RWPE2 (cell line): Measurements from ENCODE around the gene SOCS7.

Experiments
- ATAC-seq: fragments of 200-7000 bp; cut with Tn5 transposase; 3 replicates; pipeline ENCODE4 v1.9.1; 2021; ENCODE audit warnings: low read depth
- DNase-seq: peaks from one replicate; pipeline ENCODE4 v3.0.0-alpha.2; 2020; ENCODE audit warnings: low spot score
- H3K27ac ChIP-seq: fragments of 450-650 bp; 2 replicates; pipeline ENCODE4 v1.5.1; 2017; ENCODE audit warnings: mild to moderate bottlenecking; ENCODE audit not compliant: poor library complexity, severe bottlenecking
- H3K27me3 ChIP-seq: fragments of 250-450 bp; sonication (Bioruptor Pico); 2 replicates; pipeline ENCODE4 v1.5.1; 2021; ENCODE audit warnings: mild to moderate bottlenecking, moderate library complexity; ENCODE audit not compliant: insufficient read depth, poor library complexity, severe bottlenecking
- H3K36me3 ChIP-seq: fragments of 250-450 bp; sonication (Bioruptor Pico); 2 replicates; pipeline ENCODE4 v1.5.1; 2020; ENCODE audit warnings: low read depth, mild to moderate bottlenecking, moderate library complexity
- H3K4me1 ChIP-seq: fragments of 250-450 bp; sonication (Bioruptor Pico); 2 replicates; pipeline ENCODE4 v1.5.1; 2021; ENCODE audit warnings: mild to moderate bottlenecking, moderate library complexity; ENCODE audit not compliant: insufficient read depth, poor library complexity, severe bottlenecking
- H3K4me3 ChIP-seq: fragments of 250-450 bp; sonication (Bioruptor Pico); 2 replicates; pipeline ENCODE4 v1.5.1; 2021; ENCODE audit warnings: mild to moderate bottlenecking, moderate library complexity; ENCODE audit not compliant: severe bottlenecking
- H3K9me3 ChIP-seq: fragments of 250-450 bp; sonication (Bioruptor Pico); 2 replicates; pipeline ENCODE4 v1.5.1; 2021; ENCODE audit warnings: mild to moderate bottlenecking, moderate library complexity; ENCODE audit not compliant: severe bottlenecking
- TF ChIP-seq, protein P1 (sequence below): fragments of 450-650 bp; IDR thresholded peaks from one replicate; pipeline ENCODE4 v1.5.1; 2017; ENCODE audit warnings: mild to moderate bottlenecking, moderate library complexity; ENCODE audit not compliant: poor library complexity, severe bottlenecking

The SOCS7 gene

GRCh38 chr17:38400286-38400685, 48.6 kb downstream of the SOCS7 start:
- Histone ChIP-seq H3K36me3 (peaks cover 14% of the 10 kb centered on the region), H3K4me3 (no peak overlapping the region)
- ATAC-seq: no peak

GRCh38 chr17:38401459-38401858, 49.8 kb downstream of the SOCS7 start:
- Histone ChIP-seq H3K27ac (no peak overlapping the region), H3K36me3 (peaks cover 5% of the 10 kb centered on the region), H3K27me3 (no peaks in the 10 kb centered on the region), H3K4me3 (no peak overlapping the region), H3K9me3 (no peaks in the 10 kb centered on the region), H3K4me1 (no peaks in the 10 kb centered on the region)
- TF ChIP-seq, protein P1, sequence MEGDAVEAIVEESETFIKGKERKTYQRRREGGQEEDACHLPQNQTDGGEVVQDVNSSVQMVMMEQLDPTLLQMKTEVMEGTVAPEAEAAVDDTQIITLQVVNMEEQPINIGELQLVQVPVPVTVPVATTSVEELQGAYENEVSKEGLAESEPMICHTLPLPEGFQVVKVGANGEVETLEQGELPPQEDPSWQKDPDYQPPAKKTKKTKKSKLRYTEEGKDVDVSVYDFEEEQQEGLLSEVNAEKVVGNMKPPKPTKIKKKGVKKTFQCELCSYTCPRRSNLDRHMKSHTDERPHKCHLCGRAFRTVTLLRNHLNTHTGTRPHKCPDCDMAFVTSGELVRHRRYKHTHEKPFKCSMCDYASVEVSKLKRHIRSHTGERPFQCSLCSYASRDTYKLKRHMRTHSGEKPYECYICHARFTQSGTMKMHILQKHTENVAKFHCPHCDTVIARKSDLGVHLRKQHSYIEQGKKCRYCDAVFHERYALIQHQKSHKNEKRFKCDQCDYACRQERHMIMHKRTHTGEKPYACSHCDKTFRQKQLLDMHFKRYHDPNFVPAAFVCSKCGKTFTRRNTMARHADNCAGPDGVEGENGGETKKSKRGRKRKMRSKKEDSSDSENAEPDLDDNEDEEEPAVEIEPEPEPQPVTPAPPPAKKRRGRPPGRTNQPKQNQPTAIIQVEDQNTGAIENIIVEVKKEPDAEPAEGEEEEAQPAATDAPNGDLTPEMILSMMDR: no peak
- no peak for ATAC-seq
- DNase-seq: no peak

More at GRCh38 chr17:38400286-38400685, 48.6 kb downstream of the SOCS7 start:
- DNase-seq: no peak
- TF ChIP-seq, protein P1: no peak
- no peak overlapping the region for H3K27ac ChIP-seq
- no peaks in the 10 kb centered on the region for H3K4me1 ChIP-seq
- H3K9me3 ChIP-seq: no peaks in the 10 kb centered on the region
- H3K27me3 ChIP-seq: no peaks in the 10 kb centered on the region

DNA sequence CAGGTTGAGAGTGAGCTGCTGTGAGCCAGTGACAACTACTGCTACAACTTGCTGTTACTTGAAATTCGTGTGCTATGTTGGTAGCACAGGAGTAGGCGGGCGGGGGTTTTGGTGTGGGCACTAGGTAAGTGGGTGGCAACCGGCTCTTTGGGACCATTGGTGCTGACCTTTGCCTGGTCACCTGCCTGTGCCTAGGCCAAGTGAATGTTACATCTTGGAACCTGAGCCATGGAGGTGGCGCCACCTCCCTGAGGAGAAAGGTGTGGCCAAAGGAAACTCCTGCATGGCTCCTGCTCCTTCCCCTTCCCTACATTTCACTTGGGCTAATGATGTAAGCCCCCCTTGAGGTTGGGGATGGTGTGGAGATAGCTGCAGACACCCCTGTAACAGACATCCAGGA, 51.3 kb downstream of the SOCS7 start:
- ATAC-seq (no peak), DNase-seq (no peak)
- Histone ChIP-seq H3K4me1 (no peaks in the 10 kb centered on the region), H3K9me3 (no peaks in the 10 kb centered on the region), H3K4me3 (no peak overlapping the region), H3K27ac (no peak overlapping the region), H3K27me3 (no peaks in the 10 kb centered on the region), H3K36me3 (peaks cover 5% of the 10 kb centered on the region; the same call in 1 of the 2 replicates)
- TF ChIP-seq, protein P1: no peak

- Histone ChIP-seq H3K4me1 (no peaks in the 10 kb centered on the region), H3K27ac (no peak overlapping the region), H3K36me3 (peaks cover 5% of the 10 kb centered on the region; the same call in 1 of the 2 replicates), H3K9me3 (no peaks in the 10 kb centered on the region), H3K27me3 (no peaks in the 10 kb centered on the region), H3K4me3 (no peak overlapping the region)
- TF ChIP-seq, protein P1: no peak
- DNase-seq (no peak), ATAC-seq (no peak; the same call in 2 of the 3 replicates)
These were observed 51.8 kb downstream of the SOCS7 start for GRCh38 chr17:38403491-38403890.

DNA sequence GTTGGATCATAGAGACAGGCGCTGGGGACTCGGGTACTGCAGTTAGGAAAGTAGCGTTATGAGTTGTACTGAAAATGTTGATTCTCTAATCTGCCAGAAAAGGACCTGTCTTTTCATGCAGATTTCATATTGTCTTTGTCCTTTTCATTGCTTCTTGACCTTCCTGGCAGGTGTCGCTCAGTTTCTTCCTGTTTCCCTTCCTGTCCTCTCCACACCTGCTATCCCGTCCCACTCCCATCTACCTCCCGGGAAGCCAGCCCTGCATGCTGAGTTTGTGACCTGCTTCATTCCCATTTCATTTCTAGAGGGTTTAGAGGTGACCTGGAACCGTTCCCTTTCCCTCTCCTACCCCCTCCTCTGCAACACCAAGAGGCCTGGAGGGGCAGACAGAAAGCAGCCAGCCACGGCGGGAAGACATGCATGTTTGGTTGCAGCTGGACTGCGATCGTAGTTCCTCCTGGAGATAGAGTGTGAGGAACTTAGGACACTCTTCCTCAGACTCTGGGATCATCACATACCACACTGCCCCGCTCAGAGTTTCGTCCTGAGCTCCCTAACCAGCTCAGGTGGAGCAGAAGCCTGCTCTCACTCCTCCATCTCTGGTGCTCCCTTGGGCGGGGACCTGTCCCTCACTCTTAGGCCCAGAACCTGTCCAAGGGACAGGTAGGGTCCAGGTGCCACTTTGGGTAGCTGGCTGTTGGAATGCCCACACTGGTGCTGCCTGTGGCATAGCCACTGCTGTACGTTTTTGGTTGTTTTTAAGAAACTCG, 52.7 kb downstream of the SOCS7 start:
- no peaks in the 10 kb centered on the region for H3K9me3 ChIP-seq
- H3K36me3 ChIP-seq: peaks cover 3% of the 10 kb centered on the region; the same call in 1 of the 2 replicates
- DNase-seq (no peak), ATAC-seq (no peak)
- TF ChIP-seq, protein P1: no peak
- H3K27ac ChIP-seq: no peak overlapping the region
- no peaks in the 10 kb centered on the region for H3K27me3 ChIP-seq
- H3K4me3 ChIP-seq: no peak overlapping the region
- no peaks in the 10 kb centered on the region for H3K4me1 ChIP-seq
